Natural killer cell (primary cell): ENCODE measurements around the gene FYN. TPM values are rescaled to one million over a fixed set of nuclear protein-coding genes. Genes with fewer than 3 reads are reported as not detected.

Source experiments
- ATAC-seq, 3 donors: fragments of 150-1000 bp in 2 of 3; fragments of 200-7000 bp in 1 of 3; cut with Tn5 transposase; 1 replicate in 1 of 3; 2 replicates in 2 of 3; pipeline ENCODE4 v1.10.0; 2021; ENCODE audit warnings: mild to moderate bottlenecking in 2 of 3, moderate library complexity in 2 of 3
- DNase-seq, 2 donors: peaks; one replicate each; pipeline versions ENCODE4 v3.0.0 to v3.0.0-alpha.2; 2013 to 2021; ENCODE audit warnings: mixed read lengths in 1 of 2
- H3K27ac ChIP-seq: one replicate; pipeline ENCODE4 v1.5.1; 2013; ENCODE audit warnings: mild to moderate bottlenecking, low read length
- H3K27me3 ChIP-seq: one replicate; pipeline ENCODE4 v1.6.1; 2013; ENCODE audit warnings: low read length; ENCODE audit not compliant: control insufficient read depth, insufficient read depth
- H3K36me3 ChIP-seq: one replicate; pipeline ENCODE4 v1.6.1; 2013; ENCODE audit warnings: low read length; ENCODE audit not compliant: control insufficient read depth, insufficient read depth
- H3K4me1 ChIP-seq: one replicate; pipeline ENCODE4 v1.6.1; 2013; ENCODE audit warnings: low read length; ENCODE audit not compliant: control insufficient read depth, insufficient read depth
- H3K4me3 ChIP-seq: one replicate; pipeline ENCODE4 v1.5.1; 2013; ENCODE audit warnings: low read length
- H3K9me3 ChIP-seq: one replicate; pipeline ENCODE4 v1.6.1; 2013; ENCODE audit warnings: low read length; ENCODE audit not compliant: control insufficient read depth, insufficient read depth
- H3K27ac Mint-ChIP-seq, 2 donors: one replicate each; pipeline ENCODE4 v1.8.0; 2022; ENCODE audit warnings: mild to moderate bottlenecking in 2 of 2, mixed read lengths in 2 of 2, moderate library complexity in 1 of 2
- H3K27me3 Mint-ChIP-seq, 2 donors: one replicate each; pipeline ENCODE4 v1.8.0; 2022; ENCODE audit warnings: low read depth in 2 of 2, mixed read lengths in 2 of 2
- H3K36me3 Mint-ChIP-seq: one replicate; pipeline ENCODE4 v1.8.0; 2022; ENCODE audit warnings: mixed read lengths
- H3K4me1 Mint-ChIP-seq, 2 donors: one replicate each; pipeline ENCODE4 v1.8.0; 2022; ENCODE audit warnings: mixed read lengths in 2 of 2
- H3K4me3 Mint-ChIP-seq: one replicate; pipeline ENCODE4 v1.8.0; 2022; ENCODE audit warnings: mild to moderate bottlenecking, moderate library complexity, mixed read lengths
- H3K9me3 Mint-ChIP-seq, 2 donors: one replicate each; pipeline ENCODE4 v1.8.0; 2022; ENCODE audit warnings: mixed read lengths in 2 of 2
- CTCF ChIP-seq: fragments of 200-600 bp; IDR thresholded peaks from one replicate; pipeline ENCODE4 v1.8.0; 2022; ENCODE audit warnings: antibody characterized with exemption
- WGBS: methylation state at CpG from one replicate; pipeline ENCODE4 v1.1.7; 2013; ENCODE audit warnings: missing lambda C conversion rate; ENCODE audit not compliant: insufficient coverage; 5-methylcytosine and 5-hydroxymethylcytosine counted together
- intact Hi-C: fragments of 100-400 bp; cut with micrococcal nuclease; formaldehyde crosslinking; loops from one replicate; pipeline ENCODE4 v1.14.2; 2022
- total RNA-seq, 4 donors: library from RNA; stranded (reverse); fragments of 120-200 nt in 1 of 4; gene quantifications; one replicate each; pipeline versions ENCODE4 v1.2.3 to v1.2.4, GENCODE V29; 2013 to 2022

The FYN gene
- total RNA-seq, 3 donors from 2014 or later (not counting 1 experiment from before 2014, with no cell fraction given) = 616 to 757 (median 713) TPM

GRCh38 chr6:111834356-111834755 lies 38.9 kb downstream of the FYN start:
- no peaks in the 10 kb centered on the region for H3K9me3 Mint-ChIP-seq
- Histone ChIP-seq H3K9me3 (no peaks in the 10 kb centered on the region), H3K27ac (peak overlapping the region; percentile 42), H3K27me3 (no peaks in the 10 kb centered on the region), H3K4me3 (no peak overlapping the region), H3K4me1 (peaks cover 47% of the 10 kb centered on the region), H3K36me3 (peaks cover 2% of the 10 kb centered on the region)
- peaks cover 68 to 69% of the 10 kb centered on the region in 2 donors for H3K4me1 Mint-ChIP-seq
- intact Hi-C loops = loop anchor here (10.0 kb wide), 1 partner anchor 160 kb away; no protein-coding TSS in a partner anchor
- TF ChIP-seq CTCF = no peak
- no peak overlapping the region for H3K27ac Mint-ChIP-seq
- 54% methylated on average over 4 of the region's 4 CpGs for WGBS
- ATAC-seq (peak in 1 of 3 donors; percentile 19), DNase-seq (no peak)
- no peaks in the 10 kb centered on the region for H3K36me3 Mint-ChIP-seq
- H3K4me3 Mint-ChIP-seq = peak overlapping the region; percentile 51
- H3K27me3 Mint-ChIP-seq = no peaks in the 10 kb centered on the region

GRCh38 chr6:111832833-111833418 lies 40.3 kb downstream of the FYN start:
- Mint-ChIP-seq H3K4me1 (peaks cover 72 to 81% of the 10 kb centered on the region in 2 donors), H3K36me3 (no peaks in the 10 kb centered on the region), H3K4me3 (peak overlapping the region; percentile 73), H3K9me3 (no peaks in the 10 kb centered on the region), H3K27me3 (no peaks in the 10 kb centered on the region), H3K27ac (no peak overlapping the region)
- Histone ChIP-seq H3K4me3 (no peak overlapping the region), H3K27me3 (no peaks in the 10 kb centered on the region), H3K4me1 (peaks cover 34% of the 10 kb centered on the region), H3K9me3 (no peaks in the 10 kb centered on the region), H3K27ac (peak overlapping the region; percentile 29), H3K36me3 (peaks cover 7% of the 10 kb centered on the region)
- intact Hi-C loops = loop anchor here (2.0 to 10.0 kb wide), 2 partner anchors 14 to 162 kb away; no protein-coding TSS in a partner anchor
- DNase-seq = no peak
- WGBS = 100% methylated on average over 1 of the region's 1 CpG
- ATAC-seq = no peak
- TF ChIP-seq CTCF = no peak

- no CpG with 5 or more reads among the region's 2 CpGs for WGBS
- H3K4me1 ChIP-seq = peaks cover 30% of the 10 kb centered on the region
- H3K4me3 Mint-ChIP-seq = no peak overlapping the region
- H3K27ac Mint-ChIP-seq = no peak overlapping the region
- no peaks in the 10 kb centered on the region for H3K9me3 Mint-ChIP-seq
- no peak overlapping the region for H3K27ac ChIP-seq
- TF ChIP-seq CTCF = no peak
- no peaks in the 10 kb centered on the region for H3K27me3 Mint-ChIP-seq
- H3K4me1 Mint-ChIP-seq = peaks cover 82 to 93% of the 10 kb centered on the region in 2 donors
- peaks cover 13% of the 10 kb centered on the region for H3K36me3 ChIP-seq
- H3K9me3 ChIP-seq = no peaks in the 10 kb centered on the region
- ATAC-seq (no peak), DNase-seq (no peak)
- no peaks in the 10 kb centered on the region for H3K36me3 Mint-ChIP-seq
- H3K27me3 ChIP-seq = no peaks in the 10 kb centered on the region
- intact Hi-C loops = loop anchor here (10.0 kb wide), 1 partner anchor 163 kb away; no protein-coding TSS in a partner anchor
- no peak overlapping the region for H3K4me3 ChIP-seq
Observed at GRCh38 chr6:111831408-111831807, 41.8 kb downstream of the FYN start.
